Measurements from ENCODE around the gene WDR83.

Gene WDR83

GRCh38 chr19:12715929-12716328 lies 49.3 kb downstream of the WDR83 start:
- no peak for TF ChIP-seq CTCF (IDR thresholded peaks at IDR 0.05; ENCODE audit: low read depth, low read length)
- Histone ChIP-seq H3K27ac (no peak overlapping the region), H3K27me3 (ENCODE audit: insufficient read depth, low read depth, severe bottlenecking) (no peaks in the 10 kb centered on the region), H3K9me3 (ENCODE audit: severe bottlenecking) (no peaks in the 10 kb centered on the region), H3K36me3 (peaks cover 94% of the 10 kb centered on the region), H3K4me3 (ENCODE audit: low read depth, low read length) (no peak overlapping the region)
- no peak for DNase-seq

GRCh38 chr19:12720296-12720695 lies 53.7 kb downstream of the WDR83 start:
- H3K4me3 ChIP-seq (ENCODE audit: low read depth, low read length), result peak overlapping the region; percentile 87
- no peaks in the 10 kb centered on the region for H3K9me3 ChIP-seq (ENCODE audit: severe bottlenecking)
- no peak for DNase-seq
- H3K27ac ChIP-seq, result no peak overlapping the region; the same call in 1 of the 2 replicates
- no peaks in the 10 kb centered on the region for H3K27me3 ChIP-seq (ENCODE audit: insufficient read depth, low read depth, severe bottlenecking)
- no peak for TF ChIP-seq CTCF (IDR thresholded peaks at IDR 0.05; ENCODE audit: low read depth, low read length)
- H3K36me3 ChIP-seq, result peaks cover 54% of the 10 kb centered on the region

GRCh38 chr19:12720851-12721655 lies 54.4 kb downstream of the WDR83 start:
- Histone ChIP-seq H3K27me3 (ENCODE audit: insufficient read depth, low read depth, severe bottlenecking) (no peaks in the 10 kb centered on the region), H3K4me3 (ENCODE audit: low read depth, low read length) (peak overlapping the region; percentile 87), H3K27ac (peak overlapping the region; percentile 97), H3K9me3 (ENCODE audit: severe bottlenecking) (no peaks in the 10 kb centered on the region), H3K36me3 (peaks cover 46% of the 10 kb centered on the region)
- no peak for DNase-seq
- no peak for TF ChIP-seq CTCF (IDR thresholded peaks at IDR 0.05; ENCODE audit: low read depth, low read length)

- peak overlapping the region; percentile 87 for H3K4me3 ChIP-seq (ENCODE audit: low read depth, low read length)
- peak overlapping the region; percentile 97 for H3K27ac ChIP-seq
- H3K9me3 ChIP-seq (ENCODE audit: severe bottlenecking), result no peaks in the 10 kb centered on the region
- H3K27me3 ChIP-seq (ENCODE audit: insufficient read depth, low read depth, severe bottlenecking), result no peaks in the 10 kb centered on the region
- TF ChIP-seq CTCF (IDR thresholded peaks at IDR 0.05; ENCODE audit: low read depth, low read length), result no peak
- peaks cover 38% of the 10 kb centered on the region for H3K36me3 ChIP-seq
- peak; percentile 80 for DNase-seq
Measured at GRCh38 chr19:12721656-12722565, 55.3 kb downstream of the WDR83 start.

GRCh38 chr19:12722566-12723380 lies 56.2 kb downstream of the WDR83 start:
- no peak for TF ChIP-seq CTCF (IDR thresholded peaks at IDR 0.05; ENCODE audit: low read depth, low read length)
- H3K9me3 ChIP-seq (ENCODE audit: severe bottlenecking), result no peaks in the 10 kb centered on the region

More at GRCh38 chr19:12722566-12723380, 56.2 kb downstream of the WDR83 start:
- Histone ChIP-seq H3K27me3 (ENCODE audit: insufficient read depth, low read depth, severe bottlenecking) (no peaks in the 10 kb centered on the region), H3K36me3 (peaks cover 34% of the 10 kb centered on the region), H3K27ac (peak overlapping the region; percentile 97), H3K4me3 (ENCODE audit: low read depth, low read length) (peak overlapping the region; percentile 87)
- DNase-seq, result peak; percentile 98

Data from WERI-Rb-1 (cell line).